ENCODE measurements around the gene EIF5.

DNA sequence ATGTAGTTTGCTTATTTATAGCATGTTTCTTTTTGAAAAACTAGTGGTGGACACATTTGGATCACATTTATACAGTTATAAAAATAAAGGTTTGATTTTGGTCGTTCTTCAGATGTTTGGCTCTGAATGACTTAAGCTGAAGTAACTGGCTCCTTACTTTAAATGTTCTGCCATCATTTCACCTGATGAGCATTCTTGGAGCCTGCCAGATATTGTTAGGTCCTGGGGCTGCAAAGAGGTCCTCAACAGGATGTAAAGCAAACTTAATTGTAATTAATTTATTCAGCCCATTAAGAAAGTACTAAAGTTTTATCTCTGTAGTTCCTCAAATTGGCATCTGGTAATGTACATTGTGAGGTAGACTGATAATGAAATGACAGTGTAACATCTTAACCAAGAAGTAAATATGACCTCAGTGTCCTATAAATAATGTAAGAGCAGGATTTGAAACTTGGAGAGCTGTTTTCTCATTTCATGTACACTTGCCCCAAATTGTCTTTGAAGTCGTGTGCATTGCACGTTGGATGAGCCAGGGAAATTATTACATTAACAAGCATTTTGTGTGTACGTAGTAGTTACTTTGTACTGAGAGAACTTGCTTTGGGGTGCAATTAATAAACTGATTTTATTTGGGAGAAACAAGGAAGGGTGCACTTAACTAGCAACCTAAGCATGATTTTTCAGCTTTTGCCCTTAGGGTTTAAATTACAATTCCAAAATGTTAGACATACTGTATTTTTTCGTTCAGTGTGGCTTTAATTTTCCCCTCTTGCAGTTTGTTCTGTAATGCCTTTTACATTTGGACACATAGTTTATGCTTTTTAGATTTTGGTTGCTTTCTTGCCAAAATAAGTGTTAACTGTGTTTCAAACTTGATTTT is 7.5 kb downstream of the EIF5 start:
- TF ChIP-seq POLR2A (IDR thresholded peaks at IDR 0.05) (no peak), CTCF (IDR thresholded peaks at IDR 0.05) (no peak), EP300 (IDR thresholded peaks at IDR 0.05) (no peak)
